Subcutaneous adipose tissue (tissue), 4 donors: ENCODE measurements around the gene MPC2. TPM values are rescaled to one million over a fixed set of nuclear protein-coding genes. Genes with fewer than 3 reads are reported as not detected.

Source experiments
- total RNA-seq, 4 donors: library from RNA; depleted of rRNA; stranded (reverse); fragments of >200 nt; gene quantifications; one replicate each; pipeline ENCODE4 v1.1.0, GENCODE V29; 2016
- TF ChIP-seq, protein P1 (sequence below): fragments of 450-650 bp; IDR thresholded peaks from one replicate; pipeline ENCODE4 v1.5.1; 2016; ENCODE audit warnings: low read depth, mild to moderate bottlenecking, control low read depth, antibody characterized with exemption, moderate library complexity

MPC2 gene
- total RNA-seq, 4 donors from 2014 or later: 24.2 to 54.9 (median 45.4) TPM

DNA sequence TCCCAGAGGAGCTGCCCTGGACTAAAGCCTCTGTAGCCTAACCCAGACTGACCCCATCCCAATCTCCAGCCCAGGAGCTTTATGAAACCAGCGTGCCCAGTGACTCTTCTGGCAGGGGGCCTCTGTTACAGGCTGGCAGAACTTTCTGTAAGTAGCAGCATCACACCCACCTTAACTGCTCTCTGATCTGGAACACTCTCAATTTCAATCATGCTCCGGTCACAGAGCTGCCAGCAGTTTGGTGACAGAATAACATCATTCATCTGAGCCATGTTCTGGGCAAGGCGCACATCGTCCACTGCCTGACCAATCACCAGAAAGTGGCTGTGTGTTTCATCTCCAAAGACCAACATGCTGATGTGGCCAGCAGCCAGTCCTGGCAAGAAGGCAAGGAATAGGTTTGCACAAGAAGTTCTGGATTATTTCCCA, 37.6 kb downstream of the MPC2 start:
- TF ChIP-seq, protein P1, sequence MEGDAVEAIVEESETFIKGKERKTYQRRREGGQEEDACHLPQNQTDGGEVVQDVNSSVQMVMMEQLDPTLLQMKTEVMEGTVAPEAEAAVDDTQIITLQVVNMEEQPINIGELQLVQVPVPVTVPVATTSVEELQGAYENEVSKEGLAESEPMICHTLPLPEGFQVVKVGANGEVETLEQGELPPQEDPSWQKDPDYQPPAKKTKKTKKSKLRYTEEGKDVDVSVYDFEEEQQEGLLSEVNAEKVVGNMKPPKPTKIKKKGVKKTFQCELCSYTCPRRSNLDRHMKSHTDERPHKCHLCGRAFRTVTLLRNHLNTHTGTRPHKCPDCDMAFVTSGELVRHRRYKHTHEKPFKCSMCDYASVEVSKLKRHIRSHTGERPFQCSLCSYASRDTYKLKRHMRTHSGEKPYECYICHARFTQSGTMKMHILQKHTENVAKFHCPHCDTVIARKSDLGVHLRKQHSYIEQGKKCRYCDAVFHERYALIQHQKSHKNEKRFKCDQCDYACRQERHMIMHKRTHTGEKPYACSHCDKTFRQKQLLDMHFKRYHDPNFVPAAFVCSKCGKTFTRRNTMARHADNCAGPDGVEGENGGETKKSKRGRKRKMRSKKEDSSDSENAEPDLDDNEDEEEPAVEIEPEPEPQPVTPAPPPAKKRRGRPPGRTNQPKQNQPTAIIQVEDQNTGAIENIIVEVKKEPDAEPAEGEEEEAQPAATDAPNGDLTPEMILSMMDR: no peak

DNA sequence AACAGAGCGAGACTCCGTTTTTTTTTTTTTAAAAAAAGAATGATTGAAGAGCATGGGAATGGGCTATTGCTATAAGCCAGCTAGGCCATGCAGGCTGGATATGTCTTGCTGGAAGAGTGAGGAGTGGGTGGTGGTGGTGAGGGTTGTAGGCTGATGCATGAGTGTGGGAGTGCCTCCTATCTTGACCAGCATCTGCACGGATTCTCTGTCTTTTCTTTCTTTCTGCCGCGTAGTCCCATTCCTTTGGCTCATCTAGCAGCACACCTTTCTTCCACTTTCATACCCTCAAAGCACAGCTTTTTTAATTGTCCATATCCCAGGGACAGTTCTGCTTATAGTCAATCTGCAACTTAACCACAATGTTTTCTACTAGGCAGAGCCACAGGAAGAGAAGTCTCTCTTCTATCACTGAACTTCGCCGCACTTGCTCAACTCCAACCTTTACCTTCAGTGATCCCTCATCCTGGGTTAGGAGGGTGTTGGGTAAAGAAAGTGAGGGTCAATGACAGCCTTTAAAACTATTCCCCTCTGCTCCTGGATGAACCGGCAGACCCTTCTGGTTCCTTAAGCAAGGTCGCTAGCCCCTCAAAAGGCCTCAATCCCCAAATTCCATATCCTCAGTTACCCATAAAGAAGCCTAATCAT, 38.2 kb downstream of the MPC2 start:
- TF ChIP-seq, protein P1: no peak

DNA sequence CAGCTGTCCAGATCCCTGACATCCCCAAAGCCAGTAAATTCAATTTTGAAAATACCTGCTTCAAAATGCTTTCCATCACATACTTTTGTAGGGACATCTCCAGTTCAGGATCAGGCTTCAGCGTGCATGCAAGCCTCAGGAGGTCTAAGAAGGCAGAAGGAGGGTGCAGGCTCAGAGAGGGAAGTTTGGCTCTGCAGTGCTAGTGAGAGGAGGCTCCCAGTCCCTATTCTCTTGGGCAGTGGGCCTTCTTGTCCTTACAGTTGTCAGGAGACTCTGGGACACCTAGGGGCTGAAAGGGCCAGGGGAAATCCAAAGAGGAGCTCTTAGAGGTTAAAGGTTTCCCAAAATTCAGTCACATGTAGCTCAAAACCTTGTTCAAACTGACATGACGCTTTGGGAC, 43.1 kb downstream of the MPC2 start:
- TF ChIP-seq, protein P1: no peak

DNA sequence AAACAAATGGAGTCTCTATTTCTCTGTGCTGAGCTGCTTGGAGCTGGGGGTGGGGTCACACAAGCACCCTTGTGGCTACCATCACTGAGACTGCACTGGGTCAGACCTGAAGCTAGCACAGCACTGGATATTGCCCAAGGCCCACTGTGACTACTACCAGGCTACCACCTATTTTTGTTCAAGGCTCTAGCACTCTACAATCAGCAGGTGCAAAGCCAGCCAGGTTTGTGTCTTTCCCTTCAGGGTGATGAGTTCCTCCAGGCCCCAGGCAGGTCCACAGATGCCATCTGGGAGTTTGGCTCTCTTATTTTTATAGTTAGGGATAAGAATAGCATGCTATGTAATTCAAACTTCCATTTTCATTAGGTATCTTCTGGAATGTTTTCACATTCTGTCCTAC, 46.5 kb downstream of the MPC2 start:
- TF ChIP-seq, protein P1: no peak

DNA sequence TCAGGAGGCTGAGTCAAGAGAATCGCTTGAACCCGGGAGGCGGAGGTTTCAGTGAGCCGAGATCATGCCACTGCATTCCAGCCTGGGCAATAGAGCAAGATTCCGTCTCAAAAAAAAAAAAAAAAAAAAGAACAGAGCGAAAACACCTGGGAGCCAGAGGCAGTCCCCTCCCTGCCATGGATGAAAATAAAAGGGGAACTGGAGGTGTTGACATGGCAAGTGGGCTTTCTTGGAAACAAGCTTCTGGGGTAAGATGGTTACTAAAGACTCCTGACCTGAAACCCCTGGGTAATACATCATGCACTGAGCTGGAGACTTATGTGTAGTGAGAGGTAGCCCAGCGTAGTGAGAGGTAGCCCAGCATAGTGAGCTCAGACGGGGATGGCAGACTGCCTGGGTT, 54.5 kb downstream of the MPC2 start:
- TF ChIP-seq, protein P1: no peak

DNA sequence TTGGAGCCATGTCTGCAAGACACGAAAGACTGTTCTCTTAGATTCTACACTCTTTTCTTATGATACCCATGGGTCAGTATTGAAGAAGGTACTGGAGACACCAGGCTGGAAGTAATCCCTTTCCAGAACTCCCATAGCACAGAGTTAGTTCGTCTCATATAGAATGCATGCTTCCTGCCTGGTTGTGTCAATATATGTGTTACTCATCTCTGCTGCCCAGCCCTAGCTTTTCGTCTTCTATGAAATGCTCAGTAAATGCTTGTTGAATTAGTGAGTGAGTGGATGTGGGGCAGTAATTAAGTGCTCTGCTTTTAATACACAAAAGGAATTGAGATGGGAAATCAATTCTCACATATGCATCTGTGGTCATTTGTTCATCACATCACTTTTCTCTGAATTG, 55.1 kb downstream of the MPC2 start:
- TF ChIP-seq, protein P1: no peak

DNA sequence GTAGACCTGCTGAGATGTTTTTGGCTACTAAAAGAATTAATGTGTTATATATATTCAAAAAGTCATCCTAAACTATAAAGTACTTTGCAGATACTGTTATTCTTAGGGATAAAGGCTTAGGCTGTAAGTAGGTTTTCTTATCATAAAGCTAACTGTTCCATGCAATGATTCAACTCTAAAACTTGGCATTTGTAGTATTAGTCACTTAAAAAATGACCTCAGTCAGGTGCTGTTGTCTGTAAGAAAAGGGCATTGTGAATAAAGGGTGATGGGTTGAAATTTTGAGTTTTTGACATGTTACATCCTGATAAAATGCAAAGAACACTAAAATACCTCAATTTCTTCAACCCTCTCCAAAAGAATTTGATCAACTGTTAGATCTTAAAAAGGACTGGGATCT, 55.8 kb downstream of the MPC2 start:
- TF ChIP-seq, protein P1: no peak
